SK-N-MC (cell line): Measurements from ENCODE around the gene DYNC1I1.

Experiments used
- EZH2 ChIP-seq: fragments of 200-600 bp; sonication (generic); IDR thresholded peaks from one replicate; pipeline ENCODE4 v1.6.1; 2017; ENCODE audit warnings: antibody characterized with exemption
- POLR2AphosphoS5 ChIP-seq: IDR thresholded peaks from 2 replicates; pipeline ENCODE4 v1.6.1; 2012; ENCODE audit warnings: mild to moderate bottlenecking, low read depth, low read length, borderline replicate concordance

GRCh38 chr7:96074871-96075270, 302.5 kb downstream of the DYNC1I1 start:
- TF ChIP-seq POLR2AphosphoS5 (no peak), EZH2 (no peak)
